GM12878 (cell line): ENCODE measurements around the gene R3HDM2. TPM values are rescaled to one million over a fixed set of nuclear protein-coding genes. Genes with fewer than 3 reads are reported as not detected.

Experiments used
- ATAC-seq: fragments of 200-7000 bp; cut with Tn5 transposase; 3 replicates; pipeline ENCODE4 v1.9.1; 2020; ENCODE audit warnings: mild to moderate bottlenecking, moderate library complexity
- BruUV-seq: library from RNA; stranded (reverse); fragments of 400-500 nt; replicated peaks from 2 replicates; lab custom pipeline; 2021; lab: Mats Ljungman, UMichigan
- CTCF ChIA-PET: fragments of 300-600 bp; sonication (Branson Sonifier 250); formaldehyde crosslinking; extraction: SDS; loops from one replicate; lab custom pipeline; 2021; ENCODE audit warnings: inconsistent platforms; lab: Yijun Ruan, JAX
- POLR2A ChIA-PET: fragments of 350-600 bp; formaldehyde crosslinking; extraction: SDS; loops from one replicate; lab custom pipeline; 2021; ENCODE audit warnings: inconsistent platforms; lab: Charles Lee
- RAD21 ChIA-PET: fragments of 300-600 bp; sonication (Branson Sonifier 250); formaldehyde crosslinking; loops from one replicate; lab custom pipeline; 2023; ENCODE audit warnings: antibody characterized with exemption; ENCODE audit not compliant: unreplicated experiment; lab: Charles Lee
- SMC1A ChIA-PET: fragments of 300-600 bp; sonication (Branson Sonifier 250); formaldehyde crosslinking; loops from one replicate; lab custom pipeline; 2023; ENCODE audit not compliant: unreplicated experiment, uncharacterized antibody; lab: Charles Lee
- DNase-seq: peaks from one replicate; pipeline ENCODE4 v3.0.0-alpha.2; 2011; ENCODE audit warnings: low read depth, low spot score
- FAIRE-seq: peaks from 3 replicates; lab custom pipeline; 2011; peaks lifted over from hg19 to GRCh38; lab: Jason Lieb, UNC
- H2AFZ ChIP-seq: 2 replicates; pipeline ENCODE4 v1.6.0; 2011; ENCODE audit warnings: low read depth, low read length, control low read depth; ENCODE audit not compliant: control insufficient read depth
- H3K27ac ChIP-seq: 2 replicates; pipeline ENCODE4 v1.5.1; 2011; ENCODE audit warnings: control low read depth; ENCODE audit not compliant: control insufficient read depth, insufficient read depth
- H3K27me3 ChIP-seq, 2 experiments: replicated peaks in 1 of 2; 2 replicates each; pipeline versions ENCODE4 v1.6.0 to v1.6.1; 2011; ENCODE audit warnings: low read length in 1 of 2; ENCODE audit not compliant: control insufficient read depth in 2 of 2, insufficient read depth in 2 of 2
- H3K36me3 ChIP-seq, 2 experiments: 2 replicates each; pipeline ENCODE4 v1.5.1; 2011; ENCODE audit warnings: low read length in 1 of 2; ENCODE audit not compliant: control insufficient read depth in 2 of 2, insufficient read depth in 2 of 2
- H3K4me1 ChIP-seq: 2 replicates; pipeline ENCODE4 v1.6.1; 2011; ENCODE audit warnings: mild to moderate bottlenecking, low read length, moderate library complexity, mixed read lengths; ENCODE audit not compliant: control insufficient read depth, insufficient read depth
- H3K4me2 ChIP-seq: 2 replicates; pipeline ENCODE4 v1.6.0; 2011; ENCODE audit warnings: control low read depth; ENCODE audit not compliant: control insufficient read depth, insufficient read depth
- H3K4me3 ChIP-seq: fragments of 200-600 bp; sonication (generic); 2 replicates; pipeline ENCODE4 v1.5.1; 2016
- H3K79me2 ChIP-seq: 2 replicates; pipeline ENCODE4 v1.6.0; 2011; ENCODE audit warnings: low read length; ENCODE audit not compliant: control insufficient read depth, insufficient read depth
- H3K9ac ChIP-seq: 2 replicates; pipeline ENCODE4 v1.8.0; 2011; ENCODE audit warnings: low read length, control low read depth, mixed read lengths; ENCODE audit not compliant: control insufficient read depth, insufficient read depth
- H3K9me3 ChIP-seq: replicated peaks from 3 replicates; pipeline ENCODE4 v1.5.1; 2011; ENCODE audit warnings: mild to moderate bottlenecking, low read length; ENCODE audit not compliant: control insufficient read depth, insufficient read depth
- H4K20me1 ChIP-seq: 2 replicates; pipeline ENCODE4 v1.6.0; 2011; ENCODE audit not compliant: control insufficient read depth, insufficient read depth
- ASH2L ChIP-seq: fragments of 300-600, 200-600 bp; sonication (generic); IDR thresholded peaks from 2 replicates; pipeline ENCODE4 v1.6.1; 2017; ENCODE audit warnings: low read depth, mild to moderate bottlenecking, borderline replicate concordance
- ATF7 ChIP-seq: fragments of 450-650 bp; IDR thresholded peaks from 2 replicates; pipeline ENCODE4 v1.6.1; 2016; ENCODE audit warnings: low read depth, mild to moderate bottlenecking
- CBX5 ChIP-seq: sonication (generic); IDR thresholded peaks from 2 replicates; pipeline ENCODE4 v1.6.1; 2016; ENCODE audit warnings: low read depth, moderate library complexity, mild to moderate bottlenecking, inconsistent platforms
- EP300 ChIP-seq, 2 experiments: fragments of 150-350 bp in 1 of 2; IDR thresholded peaks; 2 replicates each; pipeline ENCODE4 v1.6.1; 2011 to 2012; ENCODE audit warnings: low read depth in 2 of 2, low read length in 2 of 2, borderline replicate concordance in 1 of 2, improper control_type of control experiment in 1 of 2, inconsistent platforms in 1 of 2; ENCODE audit not compliant: control insufficient read depth in 1 of 2
- MLLT1 ChIP-seq: fragments of 450-650 bp; IDR thresholded peaks from 2 replicates; pipeline ENCODE4 v1.6.1; 2016; ENCODE audit warnings: mild to moderate bottlenecking
- MTA3 ChIP-seq: IDR thresholded peaks from 2 replicates; pipeline ENCODE4 v1.6.1; 2012; ENCODE audit warnings: low read length, inconsistent platforms, borderline replicate concordance
- PKNOX1 ChIP-seq: fragments of 450-650 bp; IDR thresholded peaks from 2 replicates; pipeline ENCODE4 v1.6.1; 2016; ENCODE audit warnings: mild to moderate bottlenecking
- RB1 ChIP-seq: fragments of 450-650 bp; formaldehyde crosslinking; IDR thresholded peaks from 2 replicates; pipeline ENCODE4 v1.6.1; 2017; ENCODE audit warnings: mild to moderate bottlenecking, borderline replicate concordance
- RELB ChIP-seq: fragments of 450-650 bp; IDR thresholded peaks from 2 replicates; pipeline ENCODE4 v1.6.1; 2017; ENCODE audit warnings: low read depth, mild to moderate bottlenecking, moderate library complexity
- REST ChIP-seq: IDR thresholded peaks from 2 replicates; pipeline ENCODE4 v1.6.1; 2012; ENCODE audit warnings: mild to moderate bottlenecking, low read depth, low read length
- SP1 ChIP-seq: IDR thresholded peaks from one replicate; pipeline ENCODE4 v1.6.1; 2011; ENCODE audit warnings: low read depth, low read length
- SUZ12 ChIP-seq: fragments of 200-600 bp; sonication (generic); IDR thresholded peaks from one replicate; pipeline ENCODE4 v1.6.1; 2018; ENCODE audit warnings: antibody characterized with exemption, mild to moderate bottlenecking; ENCODE audit not compliant: unreplicated experiment
- ZNF622 ChIP-seq: fragments of 450-650 bp; IDR thresholded peaks from 2 replicates; pipeline ENCODE4 v1.6.1; 2017; ENCODE audit warnings: mild to moderate bottlenecking, inconsistent platforms
- WGBS: methylation state at CpG from one replicate; pipeline ENCODE4 v1.1.6; 2016; ENCODE audit warnings: low lambda C conversion rate; ENCODE audit not compliant: insufficient replicate concordance, insufficient coverage; ENCODE audit errors: missing lambda C conversion rate; 5-methylcytosine and 5-hydroxymethylcytosine counted together
- in situ Hi-C: fragments of 300-500 bp; cut with MboI; formaldehyde crosslinking; loops from 9 replicates; pipeline ENCODE4 v1.14.3; 2018; ENCODE audit warnings: mixed read lengths
- intact Hi-C: fragments of 100-400 bp; cut with micrococcal nuclease; formaldehyde crosslinking; loops from one replicate; pipeline ENCODE4 v1.14.2; 2022; ENCODE audit not compliant: unreplicated experiment
- polyA plus RNA-seq, 11 experiments: library from polyadenylated mRNA; depleted of rRNA in 4 of 11; unstranded in 6 of 11; stranded (reverse) in 5 of 11; fragments of >200 nt; fragmentation: Nextera tagmentation in 4 of 11; fragmentation: Illumina TruSeq in 1 of 11; extraction: Ambion mirVana in 4 of 11; extraction: Trizol in 1 of 11; gene quantifications; 1 replicate in 1 of 11; 2 replicates in 10 of 11; pipeline versions ENCODE4 v1.2.1 to v1.2.3, GENCODE V29; 2011 to 2016; ENCODE audit warnings: inconsistent platforms in 2 of 11, missing spikeins in 2 of 11, low read depth in 1 of 11
- total RNA-seq, 4 experiments: library from RNA; depleted of rRNA in 3 of 4; stranded (reverse); fragments of >200 nt in 3 of 4; fragmentation: Illumina TruSeq in 1 of 4; extraction: Trizol in 1 of 4; gene quantifications; 2 replicates each; pipeline versions ENCODE4 v1.2.1 to v1.2.3, GENCODE V29; 2013 to 2021

Gene R3HDM2
- total and polyA plus RNA-seq, 10 of the 15 experiments (the other 5 are each of a cell fraction or from before 2014, with no cell fraction given), result 4.6 to 26.1 (median 11.2) TPM

GRCh38 chr12:57434517-57435223 lies 3.8 kb upstream of the R3HDM2 start, which contains the start of gene INHBC:
Gene INHBC (plus strand): TSS chr12:57434784. CDS start chr12:57434887, 103 bp downstream.
- CTCF ChIA-PET, result interaction anchor here (0.6 to 3.3 kb wide), 9 partner anchors 10 to 191 kb away, joined by 3 to 20 read pairs (median 4); partner anchors contain the start of gene INHBE
- Histone ChIP-seq H3K4me2 (no peak within 1 kb of the TSS), H3K27me3 (no peaks in the 10 kb centered on the region), H3K27ac (no peak within 1 kb of the TSS), H2AFZ (no peak within 1 kb of the TSS), H3K36me3 (no peaks in the 10 kb centered on the region), H3K9me3 (no peaks in the 10 kb centered on the region), H3K9ac (no peak within 1 kb of the TSS), H3K4me3 (no peak within 1 kb of the TSS), H3K79me2 (peaks cover 11% of the 10 kb centered on the region), H4K20me1 (no peaks in the 10 kb centered on the region), H3K4me1 (peaks cover 5% of the 10 kb centered on the region; the same call in 1 of the 2 replicates)
- TF ChIP-seq PKNOX1 (no peak), SUZ12 (no peak), ATF7 (no peak), REST (no peak), CBX5 (no peak), ASH2L (no peak), MTA3 (no peak), RB1 (no peak), MLLT1 (no peak), SP1 (no peak), ZNF622 (no peak), RELB (no peak), EP300 (IDR thresholded peaks at IDR 0.05; ENCODE audit: borderline replicate concordance in 1 of 2, control insufficient read depth in 1 of 2, low read depth in 2 of 2, low read length in 2 of 2) (no peak)
- no peak for FAIRE-seq
- RAD21 ChIA-PET, result interaction anchor here (0.6 to 4.6 kb wide), 3 partner anchors 18 to 135 kb away, joined by 3 to 31 read pairs (median 4); no protein-coding TSS in a partner anchor
- in situ Hi-C loops (no loop called here), intact Hi-C loops (no loop called here)
- 64% methylated on average over 8 of the region's 8 CpGs for WGBS
- POLR2A ChIA-PET, result interaction anchor here (0.9 to 3.9 kb wide), 3 partner anchors 17 to 52 kb away, joined by 3 to 26 read pairs (median 4); partner anchors contain the start of gene INHBE
- no peak for DNase-seq
- no TSS peak for BruUV-seq
- ATAC-seq, result no peak
- SMC1A ChIA-PET, result interaction anchor here (1.0 to 3.5 kb wide), 6 partner anchors 18 to 170 kb away, joined by 3 to 14 read pairs (median 4); no protein-coding TSS in a partner anchor
